Suppressor macrophage treated with lipopolysaccharide for 4 hours (primary cell): ENCODE data around the gene WDR18.

Source experiments
- DNase-seq: peaks from one replicate; pipeline ENCODE4 v3.0.0-alpha.2; 2020

Gene WDR18, protein sequence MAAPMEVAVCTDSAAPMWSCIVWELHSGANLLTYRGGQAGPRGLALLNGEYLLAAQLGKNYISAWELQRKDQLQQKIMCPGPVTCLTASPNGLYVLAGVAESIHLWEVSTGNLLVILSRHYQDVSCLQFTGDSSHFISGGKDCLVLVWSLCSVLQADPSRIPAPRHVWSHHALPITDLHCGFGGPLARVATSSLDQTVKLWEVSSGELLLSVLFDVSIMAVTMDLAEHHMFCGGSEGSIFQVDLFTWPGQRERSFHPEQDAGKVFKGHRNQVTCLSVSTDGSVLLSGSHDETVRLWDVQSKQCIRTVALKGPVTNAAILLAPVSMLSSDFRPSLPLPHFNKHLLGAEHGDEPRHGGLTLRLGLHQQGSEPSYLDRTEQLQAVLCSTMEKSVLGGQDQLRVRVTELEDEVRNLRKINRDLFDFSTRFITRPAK

DNA sequence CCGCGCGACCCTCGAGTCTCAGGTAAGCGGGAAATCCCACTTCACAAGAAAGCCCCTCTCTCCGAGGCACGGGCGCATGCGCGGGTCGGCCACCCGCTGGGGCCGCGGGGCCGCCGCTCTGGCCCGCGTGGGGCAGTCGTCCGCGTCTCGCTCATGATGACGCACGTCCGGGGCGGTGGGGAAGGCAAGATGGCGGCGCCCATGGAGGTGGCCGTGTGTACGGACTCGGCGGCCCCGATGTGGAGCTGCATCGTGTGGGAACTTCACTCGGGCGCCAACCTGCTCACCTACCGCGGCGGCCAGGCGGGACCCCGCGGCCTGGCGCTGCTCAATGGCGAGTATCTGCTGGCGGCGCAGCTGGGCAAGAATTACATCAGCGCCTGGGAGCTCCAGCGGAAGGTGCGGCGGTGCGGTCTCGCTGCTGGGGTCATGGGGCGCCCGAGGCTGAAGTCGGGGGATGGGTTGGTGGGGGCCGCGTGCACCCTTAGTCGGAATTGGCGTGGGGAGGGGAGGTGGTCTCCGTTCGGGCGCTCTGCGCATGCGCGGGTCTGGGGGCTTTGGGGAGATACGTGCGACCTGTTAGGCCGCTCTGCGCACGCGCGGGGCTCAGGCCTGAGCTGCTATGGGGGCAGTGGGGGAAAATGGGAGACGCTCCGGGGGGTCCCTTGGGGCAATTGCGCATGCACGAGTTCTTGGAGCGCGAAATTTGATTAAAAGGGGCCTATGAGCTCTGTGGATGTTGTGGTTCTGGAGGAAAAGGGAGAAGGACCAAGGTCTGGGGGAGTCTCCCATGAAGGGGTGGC lies at the start of gene WDR18:
WDR18 (plus strand) TSS at position 181 of the 803 bp plus-strand sequence; CDS start at position 190, 9 bp downstream.
- DNase-seq, result peak; percentile 96

DNA sequence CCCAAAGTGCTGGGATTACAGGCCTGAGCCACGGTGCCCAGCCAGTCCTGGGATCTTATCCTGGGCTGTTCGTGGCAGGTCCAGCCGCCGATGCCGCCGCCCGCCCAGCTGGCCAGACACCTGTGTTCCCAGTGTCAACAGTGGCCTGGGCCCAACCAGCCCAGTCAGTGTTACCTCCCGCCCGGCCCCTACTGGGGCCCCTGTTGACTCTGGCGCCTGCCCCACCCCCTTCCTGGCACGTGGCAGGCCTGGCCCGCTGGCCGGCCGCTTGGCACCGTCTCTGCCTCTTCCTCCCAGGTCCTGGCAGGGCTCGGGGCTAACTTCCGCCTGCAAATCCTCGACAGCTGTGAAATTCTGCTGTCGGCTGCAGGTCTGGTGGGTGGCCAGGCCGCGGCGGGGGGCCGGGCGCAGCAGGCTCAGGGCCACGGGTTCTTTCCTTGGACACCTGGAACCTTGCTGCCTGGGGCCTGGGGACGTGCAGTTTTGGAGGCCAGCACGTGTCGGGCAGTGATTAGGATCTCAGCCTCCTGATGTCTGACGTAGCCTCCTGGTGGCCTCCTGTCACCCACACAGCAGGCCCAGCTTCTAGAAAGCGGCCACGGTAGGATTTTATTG lies 49.2 kb upstream of the WDR18 start:
- peak; percentile 67 for DNase-seq

DNA sequence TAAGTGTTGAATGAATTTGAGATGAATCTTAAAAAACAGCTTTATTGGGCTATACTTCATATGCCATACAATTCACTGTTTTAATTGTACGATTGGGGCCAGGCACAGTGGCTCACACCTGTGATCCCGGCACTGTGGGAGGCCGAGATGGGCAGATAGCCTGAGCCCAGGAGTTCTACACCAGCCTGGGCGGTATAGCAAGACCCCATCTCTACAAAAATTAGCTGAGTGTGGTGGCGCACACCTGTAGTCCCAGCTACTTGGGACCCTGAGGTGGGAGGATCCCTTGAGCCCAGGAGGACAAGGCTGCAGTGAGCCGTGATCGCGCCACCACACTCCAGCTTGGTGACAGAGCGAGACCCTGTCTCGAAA lies 48.0 kb upstream of the WDR18 start:
- DNase-seq, result no peak

DNA sequence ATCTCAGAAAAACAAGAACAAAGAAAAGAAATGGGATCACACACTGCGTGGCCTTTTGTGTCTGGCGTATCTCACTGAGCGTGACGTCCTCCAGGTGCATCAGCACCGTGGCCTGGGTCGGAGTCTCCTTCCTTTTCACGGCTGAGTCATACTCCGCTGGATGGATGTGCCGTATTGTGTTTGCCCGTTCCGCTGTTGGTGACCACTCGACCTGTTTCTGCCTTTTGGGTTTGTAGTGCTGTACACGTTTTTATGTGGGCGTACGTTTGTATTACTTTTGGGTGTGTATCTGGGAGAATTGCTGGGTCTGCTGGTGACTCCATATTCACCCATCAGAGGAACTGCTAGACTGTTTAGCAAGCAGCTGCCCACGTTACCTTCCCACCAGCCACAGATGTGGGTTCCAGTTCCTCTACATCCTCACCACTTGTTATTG lies 46.9 kb upstream of the WDR18 start:
- peak; percentile 85 for DNase-seq

DNA sequence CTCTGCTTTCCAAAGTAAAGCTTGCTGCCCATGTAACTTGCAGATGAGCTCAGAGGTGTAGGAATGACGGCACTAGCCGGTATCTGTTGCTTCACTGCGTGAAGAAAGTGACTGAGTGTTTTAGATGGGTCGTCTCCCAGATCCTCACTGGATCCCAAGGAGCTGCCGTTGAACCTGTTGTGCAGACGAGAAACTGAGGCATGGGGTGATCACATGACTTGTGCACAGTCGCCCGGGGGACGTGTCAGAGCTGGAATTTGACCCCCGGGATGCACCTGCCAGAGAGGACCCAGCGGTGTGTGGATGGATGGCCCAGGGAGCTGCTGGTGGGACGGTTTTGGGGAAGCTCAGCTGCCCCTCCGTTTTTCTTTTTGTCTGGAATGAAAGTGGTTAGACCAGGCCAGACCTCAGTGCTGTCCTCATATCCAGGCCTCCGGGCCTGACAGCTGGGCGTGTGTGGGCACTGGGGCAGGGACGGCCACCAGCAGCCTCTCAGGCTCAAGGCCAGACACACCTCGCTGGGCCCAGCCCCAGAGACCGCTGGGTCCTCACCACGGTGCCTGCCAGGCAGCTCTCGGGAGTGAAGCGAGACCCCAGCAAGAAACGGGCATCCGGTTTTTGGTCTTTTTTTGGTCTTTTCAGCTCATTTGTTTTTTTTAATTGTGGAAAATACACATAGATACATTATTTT lies 45.8 kb upstream of the WDR18 start:
- DNase-seq, result no peak

DNA sequence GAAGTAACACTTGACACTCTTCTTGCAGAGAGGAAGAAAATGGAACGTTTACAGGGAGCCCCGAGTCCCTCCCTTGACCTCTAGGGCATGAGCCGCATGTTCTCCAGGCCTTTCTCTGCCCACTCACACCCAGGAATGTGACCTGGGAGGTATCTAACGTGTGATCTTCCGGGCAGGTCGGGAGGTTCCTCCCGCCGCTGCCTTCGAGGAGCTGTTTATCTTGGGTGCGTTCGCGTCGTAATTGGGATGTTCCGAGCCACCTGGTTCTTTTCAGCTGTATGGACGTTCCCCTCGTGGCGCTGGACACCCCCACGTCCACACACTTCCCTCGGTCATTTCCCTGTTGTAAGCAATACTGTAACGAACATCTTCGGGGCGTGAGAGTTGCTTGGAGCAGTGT lies 44.7 kb upstream of the WDR18 start:
- DNase-seq, result no peak

DNA sequence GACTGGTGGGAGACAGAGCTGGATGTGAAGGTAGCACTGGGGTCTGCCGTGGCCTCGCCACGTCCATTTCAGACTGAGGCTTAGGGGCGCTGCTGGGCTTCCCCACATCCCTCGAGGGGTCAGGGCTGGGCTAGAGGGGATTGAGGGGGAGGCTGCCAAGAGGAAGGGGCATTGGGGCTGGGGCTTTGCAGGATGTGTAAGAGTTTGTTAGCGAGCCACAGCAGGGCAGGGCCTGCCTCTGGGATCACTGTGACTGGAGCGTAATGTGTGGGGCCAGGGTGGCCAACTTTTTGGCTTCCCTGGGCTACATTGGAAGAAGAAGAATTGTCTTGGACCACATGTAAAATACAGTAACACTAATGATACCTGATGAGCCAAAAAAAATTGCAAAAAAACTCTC lies 44.2 kb upstream of the WDR18 start:
- no peak for DNase-seq

DNA sequence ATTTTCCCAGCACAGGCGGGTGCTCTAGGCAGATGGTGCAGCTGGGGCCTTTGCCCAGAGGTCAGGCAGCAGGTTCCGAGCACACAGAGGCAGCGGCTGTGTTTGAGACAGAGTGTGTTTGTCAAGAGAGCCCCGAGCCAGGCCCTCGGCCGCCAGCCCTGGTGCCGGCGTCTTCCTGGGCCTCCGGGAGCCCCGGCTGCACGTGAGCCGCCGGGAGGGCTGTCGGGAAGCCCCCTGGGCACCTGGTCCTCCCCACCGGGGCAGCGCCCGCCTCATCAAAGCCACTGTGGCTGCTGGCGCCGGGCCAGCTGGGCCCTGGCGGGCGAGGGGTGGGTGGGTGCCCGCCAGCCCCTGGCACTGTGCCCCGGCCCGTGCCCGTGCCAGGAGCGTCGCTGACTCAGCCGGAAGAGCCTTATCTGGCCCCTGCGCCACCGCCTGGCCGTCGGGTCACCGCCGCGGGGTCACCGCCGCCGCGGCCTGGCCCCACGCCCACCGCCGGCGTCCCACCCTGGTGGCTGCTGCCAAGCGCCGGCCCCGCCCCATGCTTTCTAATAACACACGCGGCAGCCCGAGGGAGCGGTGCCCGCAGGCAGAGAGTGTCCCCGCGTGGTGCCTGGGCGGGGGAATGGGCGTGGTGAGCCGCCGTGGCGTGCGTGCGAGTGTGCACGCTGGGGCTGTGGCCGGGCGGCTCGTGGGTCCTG lies 43.4 kb upstream of the WDR18 start:
- DNase-seq, result peak; percentile 88

DNA sequence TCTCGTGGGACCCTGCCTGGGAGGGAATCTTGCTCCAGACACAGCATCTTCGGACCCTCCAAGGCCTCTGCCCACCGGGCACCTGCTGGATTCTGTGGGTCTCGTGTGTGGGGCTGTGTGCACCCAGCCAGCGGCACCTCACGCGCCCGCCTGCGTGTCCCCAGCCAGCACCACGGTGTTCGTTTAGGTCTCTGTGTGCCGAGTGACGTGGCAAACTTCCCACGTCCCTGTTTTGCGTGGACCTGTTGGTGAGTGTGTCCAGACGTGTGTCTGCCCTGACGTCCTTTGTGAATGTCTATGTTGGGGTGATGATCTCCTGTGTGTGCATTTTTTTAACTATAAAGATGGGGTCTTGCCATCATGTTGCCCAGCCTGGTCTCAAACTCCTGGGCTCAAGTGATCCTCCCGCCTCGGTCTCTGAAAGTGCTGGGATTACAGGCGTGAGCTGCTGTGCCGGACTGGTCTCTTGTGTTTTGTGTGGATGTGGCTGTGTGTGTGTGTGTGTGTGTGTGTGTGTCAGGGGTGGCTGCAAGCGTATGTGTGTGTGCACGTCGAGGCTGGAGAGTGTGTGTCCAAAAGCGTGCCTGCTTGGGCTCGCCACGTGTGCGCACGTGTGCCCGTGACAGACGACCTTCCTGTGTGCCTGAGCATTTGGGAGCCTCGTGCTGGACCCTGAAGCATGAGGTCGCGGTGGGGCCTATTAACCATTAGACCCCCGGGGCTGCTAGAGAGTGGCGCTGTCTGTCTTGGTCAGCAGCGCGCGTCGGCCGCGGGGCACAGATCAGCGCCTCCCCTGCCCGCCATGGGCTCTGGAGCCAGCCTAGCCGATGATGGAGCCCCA lies 42.6 kb upstream of the WDR18 start:
- no peak for DNase-seq

DNA sequence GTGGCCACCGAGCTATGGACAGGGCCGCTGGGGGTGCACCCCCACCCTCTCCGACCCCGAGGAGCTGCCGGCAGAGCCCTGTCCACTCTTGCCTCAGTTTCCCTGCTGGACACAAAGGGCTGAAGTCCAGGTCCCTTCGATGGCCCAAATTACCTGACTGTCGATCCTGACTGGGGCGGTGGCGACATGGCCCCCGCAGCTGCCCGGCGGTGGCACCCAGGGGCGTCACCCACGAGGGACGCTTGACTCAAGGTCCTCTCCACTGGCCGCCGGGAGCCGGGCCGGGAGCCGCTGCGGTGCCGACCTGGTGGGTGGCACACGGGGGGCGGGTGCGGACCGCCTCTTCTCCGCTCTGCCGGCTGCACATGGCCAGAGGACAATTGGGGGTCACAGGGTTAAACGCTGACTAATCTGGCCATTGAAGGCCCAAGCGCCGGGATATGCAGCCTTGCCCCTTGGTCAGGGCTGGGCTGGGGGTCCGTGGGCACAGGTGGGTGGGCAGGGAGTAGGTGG lies 42.0 kb upstream of the WDR18 start:
- no peak for DNase-seq

DNA sequence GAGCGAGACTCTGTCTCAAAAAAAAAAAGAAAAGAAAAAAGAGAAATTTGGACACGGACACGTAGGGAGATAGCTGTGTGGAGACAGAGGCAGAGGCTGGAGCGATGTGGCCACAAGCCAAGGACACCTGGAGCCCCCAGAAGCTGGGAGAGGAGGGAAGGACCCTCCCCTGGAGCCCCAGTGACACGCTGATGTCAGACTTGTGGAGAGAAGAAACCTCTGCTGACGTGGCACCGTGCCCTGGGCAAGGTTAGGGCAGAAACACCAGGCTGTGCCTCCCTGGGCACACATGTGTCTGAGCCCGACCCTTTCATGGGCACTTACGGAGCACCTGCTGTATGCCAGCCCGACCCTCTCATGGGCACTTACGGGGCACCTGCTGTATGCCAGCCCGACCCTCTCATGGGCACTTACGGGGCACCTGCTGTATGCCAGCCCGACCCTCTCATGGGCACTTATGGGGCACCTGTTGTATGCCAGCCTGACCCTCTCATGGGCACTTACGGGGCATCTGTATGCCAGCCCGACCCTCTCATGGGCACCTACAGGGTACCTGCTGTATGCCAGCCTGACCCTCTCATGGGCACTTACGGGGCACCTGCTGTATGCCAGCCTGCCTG lies 40.5 kb upstream of the WDR18 start:
- DNase-seq, result no peak

DNA sequence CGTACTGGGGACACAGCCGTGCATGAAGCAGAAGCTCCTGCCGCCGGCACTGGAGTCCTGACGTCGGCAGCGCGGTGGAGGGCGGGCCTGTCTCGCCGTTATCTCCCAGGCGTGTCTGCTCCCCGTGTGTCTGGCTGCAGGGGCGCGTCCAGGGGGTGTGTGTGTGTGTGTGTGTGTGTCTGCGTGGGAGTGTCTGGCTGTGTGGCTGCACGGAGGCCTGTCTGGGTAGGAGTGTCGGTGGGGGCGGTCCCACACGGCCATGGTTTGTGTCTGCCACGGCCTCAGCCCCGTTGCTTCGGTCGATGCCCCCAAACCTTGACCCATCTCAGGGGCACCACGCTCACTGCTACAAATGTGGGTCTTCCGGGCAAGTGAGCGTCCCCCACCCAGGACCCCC lies 40.0 kb upstream of the WDR18 start:
- no peak for DNase-seq

DNA sequence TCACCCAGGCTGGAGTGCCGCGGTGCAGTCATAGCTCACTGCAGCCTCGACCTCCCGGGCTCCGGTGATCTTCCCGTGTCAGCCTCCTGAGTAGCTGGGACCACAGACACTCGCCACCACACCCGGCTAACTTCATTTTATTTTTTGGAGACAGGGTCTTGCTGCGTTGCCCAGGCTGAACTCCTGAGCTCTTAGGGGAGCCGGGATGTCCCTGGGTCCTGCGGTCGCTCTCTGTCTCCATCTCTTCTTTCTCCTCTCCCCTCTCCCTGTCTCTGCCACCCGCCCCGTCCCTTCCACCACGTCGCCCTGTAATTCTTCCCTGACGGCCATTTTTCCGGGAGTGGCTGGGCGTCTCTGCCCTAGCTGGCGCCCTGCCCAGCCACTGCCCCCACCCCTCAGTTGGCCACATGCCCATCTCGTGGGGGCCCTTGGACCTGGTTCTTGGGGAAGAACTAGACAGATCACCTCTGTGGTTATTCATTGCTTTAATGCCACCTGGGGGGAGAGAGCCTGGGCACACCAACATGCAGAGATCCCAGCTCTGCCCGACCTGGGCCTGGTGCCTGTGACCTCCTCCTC lies 39.4 kb upstream of the WDR18 start:
- no peak for DNase-seq

DNA sequence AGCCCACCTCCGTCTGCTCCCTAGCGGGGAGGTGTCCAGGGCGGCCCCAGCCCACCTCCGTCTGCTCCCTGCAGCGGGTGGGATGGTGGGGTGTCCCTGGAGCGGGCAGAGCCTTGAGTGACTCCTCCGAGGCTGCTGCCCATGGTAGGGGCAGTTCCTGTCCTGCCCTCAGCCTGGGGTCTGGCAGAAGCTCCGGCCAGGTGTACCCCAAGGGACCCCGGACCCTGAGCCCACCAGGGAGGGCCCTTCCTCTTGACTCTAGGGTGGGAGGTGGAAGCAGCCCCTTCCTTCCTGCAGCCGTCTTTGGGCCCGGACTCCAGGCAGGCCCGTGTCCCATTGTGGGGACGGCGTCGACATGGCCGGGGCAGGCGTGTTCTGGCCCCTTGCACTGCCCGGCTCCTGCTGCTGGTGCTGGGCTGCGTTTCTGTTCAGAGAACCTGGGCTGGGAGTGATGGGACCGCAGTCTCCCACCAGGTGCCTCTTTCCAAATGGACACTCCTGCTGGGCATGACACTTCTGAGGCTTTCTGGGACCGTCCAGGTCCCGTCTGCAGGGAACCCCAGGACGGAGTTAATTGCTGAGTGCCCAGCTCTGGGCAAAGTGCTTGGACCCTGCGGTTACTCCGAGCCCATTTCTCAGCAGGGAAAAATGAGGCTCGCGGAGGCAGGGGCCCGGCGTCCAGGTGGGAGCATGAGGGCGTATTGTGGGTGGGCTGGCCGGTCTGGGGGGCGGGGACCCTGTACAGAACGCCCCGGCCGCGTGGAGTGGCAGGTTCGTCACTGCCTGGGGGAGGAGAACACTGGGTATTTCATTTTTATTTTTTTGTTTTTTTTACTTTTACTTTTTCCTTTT lies 38.5 kb upstream of the WDR18 start:
- no peak for DNase-seq

DNA sequence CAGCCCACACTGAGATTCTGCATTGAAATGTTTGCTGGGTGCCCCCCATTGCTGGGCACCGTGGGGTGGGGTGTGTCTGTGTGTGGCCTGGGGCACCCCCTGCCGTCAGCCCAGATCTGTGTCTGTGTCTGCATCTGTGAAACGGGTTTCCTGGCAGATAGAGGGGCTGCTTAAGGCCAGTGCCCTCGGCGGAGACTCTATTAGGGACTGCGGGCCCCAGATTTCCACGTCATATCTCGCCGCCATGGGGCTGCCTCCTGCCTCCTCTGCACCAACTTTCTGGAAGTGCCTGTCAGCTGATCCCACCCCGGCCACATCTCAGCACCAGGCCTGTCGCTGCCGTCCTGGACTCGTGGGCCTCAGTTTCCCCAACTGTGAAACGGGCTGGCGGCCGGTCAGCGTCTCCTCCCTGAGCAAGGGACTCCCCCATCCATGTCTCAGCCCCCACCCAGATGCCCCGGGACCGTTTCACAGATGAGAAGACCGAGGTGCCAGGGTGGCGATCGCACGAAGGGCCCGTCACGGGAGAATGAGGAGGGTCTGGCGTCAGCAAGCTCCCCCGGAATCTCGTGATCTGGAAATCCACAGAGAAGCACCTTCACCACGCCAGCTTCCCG lies 36.9 kb upstream of the WDR18 start:
- DNase-seq, result no peak

DNA sequence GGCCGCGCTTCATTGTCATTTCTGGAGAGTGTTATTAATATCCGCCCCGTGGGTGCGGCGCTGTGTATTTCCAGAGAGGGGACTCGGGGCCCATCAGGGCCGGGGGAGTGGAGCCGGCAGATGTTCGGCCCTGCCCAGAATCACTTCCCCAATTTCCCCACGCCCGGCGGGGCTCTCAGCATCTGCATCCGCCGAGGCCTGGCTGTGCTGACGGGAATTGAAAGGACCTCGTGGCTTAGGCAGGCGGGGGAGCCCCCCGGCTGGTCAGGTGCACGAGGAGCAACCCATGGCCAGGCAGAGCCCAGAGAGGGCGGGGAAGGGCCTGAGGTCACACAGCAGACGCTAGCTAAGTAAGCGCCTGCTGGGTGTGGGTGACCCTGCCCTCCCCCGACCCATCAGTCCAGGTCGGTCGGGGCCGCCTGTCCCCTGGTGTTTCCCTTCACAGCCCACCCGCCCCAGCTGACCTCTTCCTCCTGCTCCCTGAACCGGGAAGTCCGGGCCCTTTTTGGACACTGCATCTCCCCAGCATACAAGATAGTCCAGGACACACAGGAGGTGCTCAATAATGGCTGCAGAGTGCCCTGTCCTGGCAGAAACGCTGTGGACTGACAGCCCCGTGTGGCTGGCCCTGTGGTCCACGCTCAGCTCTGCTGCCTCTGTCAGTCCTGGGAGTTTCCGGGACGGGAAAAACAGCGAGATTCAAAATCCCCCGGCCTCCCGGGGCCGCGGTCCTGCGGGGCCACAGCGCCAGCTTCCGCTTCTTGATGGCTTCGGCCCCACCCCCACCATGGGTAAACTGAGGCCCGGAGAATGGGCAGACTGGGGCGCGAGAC lies 36.2 kb upstream of the WDR18 start:
- DNase-seq, result peak; percentile 99

DNA sequence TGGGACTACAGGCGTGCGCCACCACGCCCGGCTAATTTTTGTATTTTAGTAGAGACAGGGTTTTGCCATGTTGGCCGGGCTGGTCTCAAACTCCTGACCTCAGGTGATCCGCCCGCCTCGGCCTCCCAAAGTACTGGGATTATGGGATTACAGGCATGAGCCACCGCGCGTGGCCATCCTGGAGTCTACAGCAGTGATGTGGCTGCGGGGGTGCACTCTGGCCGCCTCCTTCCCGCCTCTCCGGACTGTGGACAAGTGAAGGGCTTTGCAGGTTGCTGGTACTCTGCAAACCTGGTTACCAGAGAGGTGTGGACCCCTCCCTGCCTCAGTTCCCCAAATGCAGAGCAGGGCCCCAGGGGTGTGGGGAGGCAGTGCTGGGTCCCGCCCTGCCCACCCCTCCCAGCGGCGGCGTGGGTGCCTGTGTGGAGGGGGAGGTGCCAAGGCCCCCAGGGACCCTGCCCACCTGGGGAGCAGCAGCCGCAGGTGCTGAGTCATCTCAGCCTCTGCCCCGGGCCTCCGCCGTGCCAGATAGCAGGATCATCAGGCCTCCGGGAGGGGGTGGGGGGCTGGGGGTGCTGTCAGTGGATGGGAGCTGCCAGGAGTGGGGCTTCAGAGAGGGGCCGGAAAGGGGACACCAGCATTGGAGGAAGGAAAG lies 35.2 kb upstream of the WDR18 start:
- no peak for DNase-seq
